ENCODE data around the gene SLC35G4. TPM values are rescaled to one million over a fixed set of nuclear protein-coding genes. Genes with fewer than 3 reads are reported as not detected.
"Not testable (repeated sequence)": the region's sequence is repeated elsewhere in the genome, so short reads cannot be mapped to it uniquely, and the experiment has no call there.

Gene SLC35G4
- total RNA-seq, result not detected in 2 replicates

DNA sequence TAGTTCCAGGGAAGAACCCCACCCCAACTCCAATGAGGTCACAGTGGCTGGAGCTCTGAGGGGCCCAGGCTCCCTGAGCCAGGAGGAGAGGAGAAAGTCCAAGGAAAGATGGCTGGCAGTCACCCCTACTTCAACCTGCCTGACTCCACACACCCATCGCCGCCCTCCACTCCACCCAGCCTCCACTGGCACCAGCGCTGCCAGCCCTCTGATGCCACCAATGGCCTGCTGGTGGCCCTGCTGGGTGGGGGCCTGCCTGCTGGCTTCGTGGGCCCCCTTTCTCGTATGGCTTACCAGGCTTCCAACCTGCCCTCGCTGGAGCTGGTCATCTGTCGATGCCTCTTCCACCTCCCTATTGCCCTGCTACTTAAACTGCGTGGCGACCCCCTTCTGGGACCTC lies at the start of gene SLC35G4:
SLC35G4 (plus strand) TSS at position 109 of the 400 bp plus-strand sequence; CDS start at position 109, 0 bp downstream.
- DNase-seq (ENCODE audit: low read depth in 2 of 2), result not testable (repeated sequence)

DNA sequence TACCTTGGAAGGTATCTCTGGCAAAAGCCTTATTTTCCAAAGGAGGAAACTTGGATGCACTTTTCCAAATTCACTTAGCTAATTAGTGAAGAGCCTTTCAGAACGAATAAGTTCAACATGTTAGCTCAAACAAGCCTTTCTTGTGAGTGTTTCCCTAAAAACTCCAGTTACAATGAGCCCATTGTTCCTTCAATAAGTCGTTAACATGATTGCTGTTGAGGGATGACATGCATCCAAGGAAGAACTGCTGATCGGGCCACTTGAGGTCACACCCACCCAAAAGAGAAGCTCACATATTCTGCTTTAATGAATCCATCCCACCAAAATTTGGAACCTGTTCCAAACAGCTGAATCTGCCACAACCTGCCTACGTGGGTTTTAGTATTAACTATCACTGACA lies 48.1 kb upstream of the SLC35G4 start:
- DNase-seq (ENCODE audit: low read depth in 2 of 2), result no peak

DNA sequence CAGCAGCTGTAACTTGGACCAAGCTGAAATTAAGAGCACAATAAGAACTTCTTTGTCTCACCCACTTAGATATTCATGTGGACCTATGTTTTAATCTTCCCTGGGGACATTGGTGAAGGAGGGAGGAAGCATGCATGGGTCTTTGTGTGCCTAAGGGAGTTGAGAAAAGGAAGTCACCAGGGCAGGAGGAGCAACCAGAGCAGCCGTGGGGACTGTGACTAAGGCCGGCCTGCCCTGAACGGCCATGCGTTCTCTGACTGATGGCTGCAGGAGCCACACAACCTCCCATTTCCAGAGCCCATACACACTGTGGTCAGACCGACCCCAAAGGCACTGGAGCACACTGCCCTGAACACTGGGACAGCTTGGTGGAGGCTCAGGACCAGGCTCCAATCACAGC lies 43.7 kb upstream of the SLC35G4 start:
- DNase-seq (ENCODE audit: low read depth in 2 of 2), result no peak

DNA sequence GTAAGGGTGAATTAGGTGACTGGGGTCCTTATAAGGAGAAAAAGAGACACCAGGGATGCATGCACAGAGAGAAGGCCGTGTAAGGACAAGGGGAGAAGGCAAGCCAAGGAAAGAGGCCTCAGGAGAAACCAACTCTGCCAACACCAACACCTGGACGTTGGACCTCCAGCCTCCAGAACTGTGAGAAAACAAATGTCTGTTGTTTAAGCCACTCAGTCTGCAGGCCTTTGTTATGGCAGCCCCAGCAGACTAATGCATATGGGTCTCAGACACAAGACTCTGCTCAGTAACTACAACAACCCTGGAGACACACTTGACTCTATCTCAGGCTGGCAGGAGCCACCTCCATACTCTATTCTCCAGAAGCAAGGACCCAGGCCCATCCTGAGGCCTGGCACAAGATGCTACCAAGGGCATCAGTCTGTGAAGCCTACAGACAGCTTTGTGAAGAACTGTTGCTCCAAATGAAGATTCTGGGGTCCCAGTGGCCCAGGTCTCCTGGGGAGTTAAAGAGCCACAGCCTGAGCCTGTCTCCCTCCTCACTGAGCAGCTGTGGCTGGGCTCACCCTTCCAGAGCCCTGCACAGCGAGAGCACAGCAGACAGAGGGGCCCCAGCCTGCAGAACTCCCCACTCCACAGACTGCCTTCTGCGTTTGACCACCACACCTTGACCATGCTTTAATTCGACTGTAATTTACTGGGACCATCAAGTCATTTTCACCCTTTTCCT lies 43.0 kb upstream of the SLC35G4 start:
- no peak for DNase-seq (ENCODE audit: low read depth in 2 of 2)

DNA sequence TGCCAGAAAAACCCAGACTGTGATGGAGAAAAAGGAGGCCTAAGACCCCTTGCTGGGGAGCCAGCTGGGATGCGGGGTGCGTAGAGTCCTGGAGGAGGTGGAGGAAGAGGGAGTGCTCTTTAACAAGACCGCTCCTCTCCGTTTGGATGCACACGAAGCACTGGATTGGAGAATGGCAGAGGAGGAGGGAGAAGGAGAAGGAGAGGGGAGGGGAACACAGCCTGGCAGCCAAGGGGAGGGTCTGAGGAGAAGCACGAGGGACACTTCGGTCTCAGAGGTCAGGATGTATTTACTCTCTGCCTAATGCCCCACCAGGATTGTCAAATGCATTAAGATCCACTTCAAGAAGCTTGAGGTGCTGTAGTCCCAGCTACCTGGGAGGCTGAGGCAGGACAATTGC lies 42.0 kb upstream of the SLC35G4 start:
- DNase-seq (ENCODE audit: low read depth in 2 of 2), result no peak

DNA sequence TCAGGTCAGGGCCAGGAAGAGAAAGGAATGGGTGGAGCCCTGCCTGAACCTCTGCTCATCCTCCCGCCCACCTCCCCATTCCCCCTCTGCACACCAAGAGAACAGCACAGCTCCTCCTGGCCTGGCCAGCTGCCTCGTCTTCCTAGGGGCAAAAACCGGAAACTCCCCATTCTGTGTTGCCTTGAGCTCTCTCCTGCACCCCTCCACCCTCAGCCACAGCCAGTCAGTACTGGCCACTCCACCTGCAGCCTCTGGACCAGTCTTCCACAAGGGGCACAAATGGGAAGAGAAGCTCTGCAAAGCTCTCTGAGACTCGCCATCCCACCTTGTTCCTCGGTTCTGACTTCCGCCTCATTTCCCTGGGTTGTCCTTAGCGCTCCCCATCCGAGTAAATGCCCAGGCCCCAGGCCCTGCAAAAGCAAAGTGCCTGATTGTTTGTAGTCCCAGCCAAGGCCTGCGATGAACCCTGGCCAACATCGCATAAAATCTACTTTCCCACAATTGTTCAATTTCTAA lies 39.3 kb upstream of the SLC35G4 start:
- DNase-seq (ENCODE audit: low read depth in 2 of 2), result no peak

DNA sequence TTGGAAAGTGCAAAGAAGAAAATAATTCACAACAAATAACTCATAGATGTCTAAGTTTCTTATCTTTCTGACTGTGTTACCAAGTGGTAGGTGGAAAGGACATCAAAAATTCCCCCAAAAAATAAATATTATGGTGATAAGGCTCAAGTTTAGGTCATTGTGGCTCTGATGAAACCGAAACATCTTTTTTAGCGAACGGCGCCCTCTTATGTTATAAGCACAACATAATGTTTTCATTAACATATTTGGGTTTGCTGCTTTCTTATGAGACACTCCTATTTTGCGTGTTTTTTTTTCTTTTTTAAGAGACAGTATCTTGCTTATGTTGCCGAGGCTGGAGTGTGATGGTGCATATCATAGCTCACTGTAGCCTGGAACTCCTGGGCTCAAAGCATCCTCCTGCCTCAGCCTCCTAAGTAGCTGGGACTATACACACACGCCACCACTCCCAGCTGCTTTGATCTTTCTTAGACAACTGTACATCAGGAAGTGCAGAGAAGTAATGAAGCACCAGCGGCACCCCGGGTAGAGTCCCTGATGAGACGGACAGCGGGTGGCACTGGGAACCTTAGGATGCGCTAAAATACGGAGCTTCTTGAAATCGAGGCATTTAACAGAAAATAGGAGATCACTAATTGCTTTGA lies 38.5 kb upstream of the SLC35G4 start:
- DNase-seq (ENCODE audit: low read depth in 2 of 2), result no peak

DNA sequence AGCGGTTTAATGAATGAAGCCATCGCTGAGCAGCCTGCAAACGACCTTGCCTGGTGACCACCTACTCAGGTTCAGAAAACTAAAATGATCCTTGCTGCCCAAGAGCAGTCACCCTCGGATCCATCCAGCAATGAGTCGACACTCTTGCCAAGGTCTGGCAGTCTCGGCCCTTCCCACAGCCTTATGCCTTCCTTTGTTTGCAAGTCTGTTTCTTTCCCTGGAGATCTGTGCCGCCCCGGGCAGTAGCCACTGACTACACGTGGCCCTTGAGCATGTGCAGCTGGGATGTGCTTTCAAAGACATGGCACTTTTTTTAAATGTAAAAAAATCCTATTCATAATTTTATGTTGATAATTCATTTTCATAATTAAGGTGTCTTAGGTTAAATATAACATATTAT lies 37.2 kb upstream of the SLC35G4 start:
- DNase-seq (ENCODE audit: low read depth in 2 of 2), result no peak

DNA sequence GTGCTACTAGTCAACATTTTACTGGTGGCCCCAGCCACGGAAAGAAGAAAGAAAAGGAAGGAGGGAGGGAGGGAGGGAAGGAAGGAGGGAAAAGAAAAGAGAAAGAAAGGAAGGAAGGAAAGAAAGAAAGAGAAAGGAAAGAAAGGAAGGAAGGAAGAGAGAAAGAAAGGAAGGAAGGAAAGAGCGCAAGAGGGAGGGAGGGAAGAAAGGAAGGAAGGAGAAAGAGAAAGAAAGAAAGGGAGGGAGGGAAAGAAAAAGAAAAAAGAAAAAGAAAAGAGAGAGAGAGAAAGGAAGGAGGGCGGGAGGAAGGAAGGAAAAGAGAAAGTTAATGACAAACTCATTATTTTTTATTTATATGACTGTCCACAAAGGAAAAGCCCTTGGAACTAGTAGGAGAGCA lies 34.9 kb upstream of the SLC35G4 start:
- no peak for DNase-seq (ENCODE audit: low read depth in 2 of 2)

DNA sequence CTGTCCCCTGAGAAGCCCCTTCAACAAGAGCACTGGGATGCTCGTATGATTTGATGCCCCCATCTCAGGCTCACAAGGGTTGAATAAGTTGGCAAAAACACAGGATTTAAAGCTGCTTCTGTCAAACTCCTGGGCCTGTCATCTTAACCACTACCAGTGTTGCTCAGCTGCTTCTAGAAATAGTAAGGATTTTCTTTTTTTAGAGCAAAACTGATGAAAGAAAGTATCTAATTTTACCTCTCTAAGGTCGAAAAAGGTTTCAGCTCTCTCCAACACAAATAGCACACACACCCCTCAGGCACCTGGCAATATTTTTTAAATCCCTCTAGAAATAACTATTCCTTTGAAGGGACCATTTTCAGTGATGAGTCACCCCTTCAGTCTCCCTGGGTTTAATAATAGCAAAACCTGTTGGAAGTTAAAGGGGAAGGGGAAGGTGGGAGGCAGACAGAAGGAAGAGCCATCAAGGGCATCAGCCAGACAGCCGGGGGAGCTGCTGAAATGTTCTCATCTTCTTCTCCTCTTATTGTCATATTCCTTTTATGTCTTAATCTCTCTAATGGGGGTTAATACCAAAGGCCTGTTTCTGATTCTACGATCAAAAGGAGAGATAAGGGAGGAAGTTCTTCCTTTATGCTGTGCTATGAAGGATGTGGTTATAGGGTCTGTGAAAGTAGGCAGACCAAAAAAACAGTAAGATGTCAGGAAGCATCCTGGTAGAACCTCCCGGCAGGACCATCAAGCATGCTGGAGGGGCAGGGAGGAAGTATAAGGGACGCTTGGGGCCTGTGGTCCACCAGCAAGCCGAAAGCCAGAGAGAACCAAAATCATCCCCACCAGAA lies 31.9 kb upstream of the SLC35G4 start:
- DNase-seq (ENCODE audit: low read depth in 2 of 2), result no peak

DNA sequence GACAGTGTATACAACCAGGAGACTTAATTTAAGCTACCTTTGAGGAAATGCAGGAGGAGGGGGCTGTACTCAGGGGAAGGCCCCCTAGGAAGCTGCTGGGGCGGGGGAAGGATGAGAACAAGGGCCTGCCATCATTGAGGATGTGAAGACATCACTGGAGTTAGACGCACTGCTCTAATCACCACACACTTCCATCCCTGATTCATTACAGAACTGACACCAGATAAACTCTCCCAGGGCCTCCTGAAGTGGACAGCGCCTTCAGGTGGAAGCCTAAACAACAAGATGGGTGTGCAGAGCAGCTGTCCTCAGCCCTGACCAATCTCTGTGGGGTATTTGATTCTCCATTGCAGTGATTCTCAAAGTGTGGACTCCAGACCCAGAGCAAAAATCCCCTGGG lies 30.6 kb upstream of the SLC35G4 start:
- DNase-seq (ENCODE audit: low read depth in 2 of 2), result no peak

DNA sequence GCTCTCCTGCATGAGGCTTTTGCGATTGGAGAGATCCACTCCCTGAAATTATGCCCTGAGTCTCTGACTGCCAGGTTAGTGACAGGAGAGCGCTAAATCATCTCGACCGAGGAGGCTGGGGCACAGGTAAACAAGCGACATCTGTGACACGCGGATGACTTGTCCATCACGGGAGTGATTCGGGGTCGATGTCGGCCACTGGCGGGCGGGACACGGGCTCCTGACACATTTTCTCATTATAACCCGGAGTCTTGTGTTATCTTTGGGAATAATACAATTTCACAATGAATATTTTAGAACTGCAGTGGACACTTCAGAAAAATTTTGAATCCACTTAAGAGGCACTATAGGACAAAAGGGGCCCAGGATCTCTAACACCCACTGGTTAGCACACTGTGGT lies 29.5 kb upstream of the SLC35G4 start:
- no peak for DNase-seq (ENCODE audit: low read depth in 2 of 2)

DNA sequence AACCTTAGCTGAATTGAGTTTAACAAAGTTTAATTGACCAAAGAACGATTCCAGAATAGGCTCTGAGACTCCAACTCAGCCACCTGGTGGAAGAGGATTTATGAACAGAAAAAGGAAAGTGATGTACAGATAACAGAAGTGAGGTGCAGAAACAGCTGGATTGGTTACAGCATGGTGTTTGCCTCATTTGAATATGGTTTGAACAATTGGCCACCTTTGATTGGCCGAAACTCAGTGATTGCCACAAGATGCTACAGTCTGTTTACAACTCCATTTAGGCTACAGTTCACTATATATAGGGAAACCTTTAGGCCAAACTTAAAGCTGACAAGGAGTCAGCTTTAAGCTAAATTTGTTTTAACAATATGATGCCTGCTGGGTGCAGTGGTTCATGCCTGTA lies 28.1 kb upstream of the SLC35G4 start:
- DNase-seq (ENCODE audit: low read depth in 2 of 2), result no peak

DNA sequence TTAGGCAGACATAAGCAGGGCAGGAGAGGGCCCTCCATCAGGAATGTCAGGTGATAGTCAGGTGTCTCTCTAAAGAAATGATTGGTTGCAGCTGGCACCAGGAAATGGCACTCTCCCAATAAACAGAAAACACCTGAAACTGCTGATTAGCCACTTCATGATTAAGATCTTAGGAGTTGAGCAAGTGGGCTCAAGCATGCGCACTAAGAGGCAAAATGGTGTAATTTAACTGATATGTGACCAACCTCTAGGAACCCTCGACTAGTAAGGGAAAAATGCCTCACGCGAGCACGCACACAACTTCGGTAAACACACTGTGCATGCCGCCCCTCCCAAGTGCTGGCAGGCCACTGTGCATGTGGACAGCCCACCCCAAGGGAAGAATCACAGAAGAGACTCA lies 23.8 kb upstream of the SLC35G4 start:
- no peak for DNase-seq (ENCODE audit: low read depth in 2 of 2)

DNA sequence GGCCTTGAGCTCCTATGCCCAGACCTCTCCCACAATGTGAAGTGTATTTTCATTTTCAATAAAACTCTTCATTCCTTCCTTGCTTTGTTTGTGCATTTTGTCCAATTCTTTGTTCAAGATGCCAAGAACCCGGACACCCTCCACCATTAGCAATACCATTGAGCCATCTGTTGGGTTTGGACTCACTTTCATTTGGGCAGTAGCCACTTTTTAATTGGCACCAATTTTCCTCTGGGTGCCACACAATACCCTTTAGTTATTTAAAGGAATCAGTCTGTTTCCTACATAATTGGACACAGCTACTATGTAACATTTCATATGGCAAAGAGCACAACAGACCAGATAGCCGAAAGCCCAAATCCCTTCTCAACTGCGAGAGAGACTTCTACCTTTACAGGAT lies 22.5 kb upstream of the SLC35G4 start:
- DNase-seq (ENCODE audit: low read depth in 2 of 2), result no peak

DNA sequence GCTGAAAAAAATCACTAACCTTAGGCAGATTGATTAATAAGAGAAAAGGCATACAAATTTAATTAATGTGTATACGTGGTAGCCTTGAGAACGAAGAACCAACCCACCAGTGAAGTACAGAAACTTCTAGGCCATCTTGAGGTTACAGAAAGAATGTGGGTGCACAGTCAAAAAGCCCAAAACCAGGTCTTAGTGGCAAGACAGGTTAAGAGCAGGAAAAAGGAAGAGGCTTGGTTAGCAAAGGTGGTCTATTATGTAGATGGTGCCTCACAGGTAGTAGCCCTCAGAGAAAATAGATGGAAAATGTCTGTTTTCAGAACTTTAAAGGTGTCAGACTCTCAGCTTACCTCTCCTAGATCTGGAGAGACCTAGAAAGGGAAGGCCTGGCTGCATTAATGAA lies 22.0 kb upstream of the SLC35G4 start:
- no peak for DNase-seq (ENCODE audit: low read depth in 2 of 2)

DNA sequence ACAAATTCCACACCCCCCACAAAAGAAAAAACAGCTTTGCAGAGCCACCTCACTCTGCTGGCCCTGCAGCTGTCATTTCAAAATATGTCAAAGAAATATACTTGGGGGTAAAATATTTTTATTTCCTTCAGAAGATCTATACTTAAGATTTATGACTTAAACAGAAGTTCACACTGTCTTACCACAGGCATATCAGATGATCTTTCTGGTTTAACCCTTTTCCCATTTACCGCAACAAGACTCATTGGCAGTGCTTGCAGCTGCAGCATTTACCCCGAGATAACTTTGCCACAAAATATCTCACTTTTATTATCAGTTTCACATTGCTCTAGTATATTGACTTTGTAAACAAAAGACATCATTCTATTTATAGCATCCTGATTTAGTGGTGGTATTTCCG lies 21.6 kb upstream of the SLC35G4 start:
- DNase-seq (ENCODE audit: low read depth in 2 of 2), result no peak

DNA sequence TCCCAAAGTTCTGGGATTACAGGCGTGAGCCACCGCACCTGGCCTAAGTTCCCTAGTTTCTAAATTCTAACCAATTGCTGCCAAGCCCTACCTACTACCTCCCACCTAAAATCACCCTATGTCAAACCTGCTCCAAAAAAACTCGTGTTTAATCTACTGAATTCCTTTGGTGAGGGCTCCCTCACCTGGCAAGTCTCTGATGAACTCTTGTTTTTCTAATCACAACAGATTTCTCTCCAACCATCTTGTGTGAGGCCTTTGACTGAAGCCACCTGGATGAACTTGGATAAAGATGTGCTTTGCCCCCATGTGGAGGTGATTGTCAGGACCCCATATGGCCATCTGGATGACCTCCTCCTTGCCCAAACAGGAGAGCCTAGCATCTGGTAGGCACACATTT lies 17.4 kb upstream of the SLC35G4 start:
- no peak for DNase-seq (ENCODE audit: low read depth in 2 of 2)

DNA sequence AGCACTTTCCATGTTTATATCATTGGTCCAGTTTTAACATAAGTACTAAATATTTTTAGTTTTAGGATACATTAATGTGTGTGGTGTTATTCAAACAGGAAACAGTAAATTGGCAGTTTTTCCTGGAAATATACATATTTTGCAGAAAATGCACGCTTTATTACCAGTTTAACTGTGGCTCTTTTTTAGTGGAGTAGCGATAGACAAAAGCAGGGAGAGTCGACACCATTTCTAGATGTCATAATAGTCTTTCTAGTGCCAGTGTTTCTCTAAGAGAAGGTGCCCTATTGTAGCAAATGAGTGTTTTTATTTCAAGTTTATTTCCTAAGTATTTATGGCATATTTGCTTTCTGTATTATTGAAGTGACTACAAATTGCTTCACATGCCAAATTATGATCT lies 9.1 kb upstream of the SLC35G4 start:
- DNase-seq (ENCODE audit: low read depth in 2 of 2), result no peak

DNA sequence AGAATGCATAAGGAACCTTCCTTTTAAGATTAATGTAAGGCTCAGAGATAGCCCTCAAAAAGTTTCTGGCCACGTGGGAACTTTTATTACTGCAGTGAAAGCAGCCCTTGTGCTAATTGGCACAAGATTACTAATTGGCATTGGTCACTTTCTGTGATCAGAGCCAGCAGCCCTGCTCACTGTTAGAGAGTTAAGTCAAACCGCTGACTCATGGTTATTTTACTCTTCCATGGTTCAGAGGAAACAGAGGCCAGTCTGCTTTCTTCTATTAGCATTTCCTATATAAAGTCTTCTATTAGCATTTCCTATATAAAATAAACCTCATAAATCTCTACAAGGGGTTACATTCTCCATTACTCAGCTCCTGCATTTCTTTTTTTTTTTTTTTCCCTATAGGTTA lies 1.5 kb upstream of the SLC35G4 start:
- DNase-seq (ENCODE audit: low read depth in 2 of 2), result no peak

DNA sequence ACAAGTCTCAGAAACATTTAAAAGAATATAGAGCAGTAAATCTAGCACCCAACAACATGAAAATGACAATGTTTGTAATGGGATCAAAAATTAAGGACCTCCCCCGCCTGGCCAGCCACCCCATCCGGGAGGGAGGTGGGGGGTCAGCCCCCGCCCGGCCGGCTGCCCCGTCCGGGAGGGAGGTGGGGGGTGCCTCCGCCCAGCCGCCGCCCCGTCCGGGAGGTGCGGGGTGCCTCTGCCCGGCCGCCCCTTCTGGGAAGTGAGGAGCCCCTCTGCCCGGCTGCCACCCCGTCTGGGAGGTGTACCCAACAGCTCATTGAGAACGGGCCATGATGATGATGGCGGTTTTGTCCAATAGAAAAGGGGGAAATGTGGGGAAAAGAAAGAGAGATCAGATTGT lies 778 bp upstream of the SLC35G4 start:
- DNase-seq (ENCODE audit: low read depth in 2 of 2), result not testable (repeated sequence)

DNA sequence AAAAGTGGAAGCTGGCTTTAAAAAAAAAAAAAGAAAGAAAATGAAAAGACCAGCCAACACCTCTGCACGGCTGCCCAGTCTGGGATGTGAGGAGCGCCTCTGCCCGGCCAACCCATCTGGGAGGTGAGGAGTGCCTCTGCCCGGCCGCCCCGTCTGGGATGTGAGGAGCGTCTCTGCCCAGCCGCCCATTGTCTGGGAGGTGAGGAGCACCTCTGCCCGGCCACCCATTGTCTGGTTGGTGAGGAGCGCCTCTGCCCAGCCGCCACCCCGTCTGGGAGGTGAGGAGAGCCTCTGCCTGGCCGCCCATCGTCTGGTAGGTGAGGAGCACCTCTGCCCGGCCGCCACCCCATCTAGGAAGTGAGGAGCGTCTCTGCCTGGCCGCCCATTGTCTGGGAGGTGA lies 3.7 kb downstream of the SLC35G4 start:
- DNase-seq (ENCODE audit: low read depth in 2 of 2), result not testable (repeated sequence)
